ENCODE data around the gene PSMB7.

The PSMB7 gene

GRCh38 chr9:124415102-124415851 lies at the start of gene PSMB7:
Gene PSMB7 (minus strand): TSS chr9:124415442. CDS start chr9:124415425, 17 bp downstream.
- H3K27ac Mint-ChIP-seq = peak within 1 kb of the TSS; percentile 100
- H3K36me3 Mint-ChIP-seq (ENCODE audit: low read depth) = peaks cover 50% of the 10 kb centered on the region
- H3K9me3 Mint-ChIP-seq = no peaks in the 10 kb centered on the region
- H3K4me1 Mint-ChIP-seq (ENCODE audit: low read depth) = peaks cover 44% of the 10 kb centered on the region
- peak within 1 kb of the TSS; percentile 100 for H3K4me3 Mint-ChIP-seq
- H3K27me3 Mint-ChIP-seq = no peaks in the 10 kb centered on the region
- peak; percentile 99 for DNase-seq

GRCh38 chr9:124462739-124463138 lies 47.5 kb upstream of the PSMB7 start:
- Mint-ChIP-seq H3K36me3 (ENCODE audit: low read depth) (no peaks in the 10 kb centered on the region), H3K27me3 (peaks cover 9% of the 10 kb centered on the region), H3K27ac (no peak overlapping the region), H3K4me1 (ENCODE audit: low read depth) (no peaks in the 10 kb centered on the region), H3K4me3 (no peak overlapping the region), H3K9me3 (peaks cover 2% of the 10 kb centered on the region)
- DNase-seq = no peak

DNA sequence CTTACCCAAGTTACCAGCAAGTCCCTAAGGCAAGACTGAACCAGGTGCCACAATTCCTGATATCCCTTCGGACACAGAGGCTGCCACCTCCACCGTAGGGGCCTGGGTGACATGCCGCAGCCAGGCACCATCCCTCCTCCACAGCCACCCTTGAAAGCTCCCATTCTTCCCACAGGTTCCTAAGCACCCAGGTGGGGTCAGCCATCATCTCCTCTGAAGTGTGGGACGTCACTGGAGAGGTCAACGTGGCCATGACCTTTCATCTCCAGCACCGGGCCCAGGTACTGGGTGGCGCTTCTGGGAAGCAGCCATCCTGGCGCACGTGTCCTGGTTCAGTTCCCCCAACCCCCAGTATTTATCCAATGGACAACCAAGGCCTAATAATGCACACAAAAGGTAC lies 43.2 kb upstream of the PSMB7 start:
- no peaks in the 10 kb centered on the region for H3K36me3 Mint-ChIP-seq (ENCODE audit: low read depth)
- H3K4me1 Mint-ChIP-seq (ENCODE audit: low read depth) = no peaks in the 10 kb centered on the region
- H3K9me3 Mint-ChIP-seq = peaks cover 2% of the 10 kb centered on the region
- peaks cover 6% of the 10 kb centered on the region for H3K27me3 Mint-ChIP-seq
- no peak overlapping the region for H3K27ac Mint-ChIP-seq
- no peak overlapping the region for H3K4me3 Mint-ChIP-seq
- no peak for DNase-seq

DNA sequence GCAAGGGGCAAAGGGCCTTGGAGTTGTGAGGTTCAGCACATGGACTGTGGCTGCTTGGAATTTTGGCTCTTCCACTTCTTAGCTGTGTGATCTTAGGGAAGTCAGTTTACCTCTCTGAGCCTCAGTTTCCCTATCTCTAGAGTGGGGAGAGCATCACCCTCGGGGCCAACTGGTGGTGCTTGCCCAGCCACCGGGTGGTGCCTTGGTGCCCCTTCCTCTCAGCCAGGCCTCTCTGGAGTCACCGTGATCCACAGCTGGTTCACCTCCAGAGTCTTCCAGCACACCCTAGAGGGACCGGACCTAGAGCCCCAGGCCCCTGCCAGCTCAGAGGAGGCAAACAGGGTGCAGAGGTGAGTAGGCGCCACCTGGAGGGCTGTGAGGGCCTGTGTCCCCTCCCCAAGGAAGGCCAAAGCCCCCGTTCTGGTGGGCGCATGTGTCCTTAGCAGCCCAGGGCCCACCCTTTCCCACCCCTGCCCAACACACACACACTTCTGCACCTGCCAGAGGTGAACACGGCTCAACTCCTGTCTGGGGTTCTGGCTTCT lies 42.7 kb upstream of the PSMB7 start:
- Mint-ChIP-seq H3K27me3 (peaks cover 6% of the 10 kb centered on the region), H3K36me3 (ENCODE audit: low read depth) (no peaks in the 10 kb centered on the region), H3K4me1 (ENCODE audit: low read depth) (no peaks in the 10 kb centered on the region), H3K9me3 (peaks cover 2% of the 10 kb centered on the region), H3K4me3 (no peak overlapping the region), H3K27ac (no peak overlapping the region)
- no peak for DNase-seq

- Mint-ChIP-seq H3K4me3 (no peak overlapping the region), H3K9me3 (peaks cover 2% of the 10 kb centered on the region), H3K27ac (no peak overlapping the region), H3K36me3 (ENCODE audit: low read depth) (no peaks in the 10 kb centered on the region), H3K27me3 (peaks cover 11% of the 10 kb centered on the region), H3K4me1 (ENCODE audit: low read depth) (no peaks in the 10 kb centered on the region)
- DNase-seq = no peak
These were observed 42.0 kb upstream of the PSMB7 start for GRCh38 chr9:124457079-124457886.

DNA sequence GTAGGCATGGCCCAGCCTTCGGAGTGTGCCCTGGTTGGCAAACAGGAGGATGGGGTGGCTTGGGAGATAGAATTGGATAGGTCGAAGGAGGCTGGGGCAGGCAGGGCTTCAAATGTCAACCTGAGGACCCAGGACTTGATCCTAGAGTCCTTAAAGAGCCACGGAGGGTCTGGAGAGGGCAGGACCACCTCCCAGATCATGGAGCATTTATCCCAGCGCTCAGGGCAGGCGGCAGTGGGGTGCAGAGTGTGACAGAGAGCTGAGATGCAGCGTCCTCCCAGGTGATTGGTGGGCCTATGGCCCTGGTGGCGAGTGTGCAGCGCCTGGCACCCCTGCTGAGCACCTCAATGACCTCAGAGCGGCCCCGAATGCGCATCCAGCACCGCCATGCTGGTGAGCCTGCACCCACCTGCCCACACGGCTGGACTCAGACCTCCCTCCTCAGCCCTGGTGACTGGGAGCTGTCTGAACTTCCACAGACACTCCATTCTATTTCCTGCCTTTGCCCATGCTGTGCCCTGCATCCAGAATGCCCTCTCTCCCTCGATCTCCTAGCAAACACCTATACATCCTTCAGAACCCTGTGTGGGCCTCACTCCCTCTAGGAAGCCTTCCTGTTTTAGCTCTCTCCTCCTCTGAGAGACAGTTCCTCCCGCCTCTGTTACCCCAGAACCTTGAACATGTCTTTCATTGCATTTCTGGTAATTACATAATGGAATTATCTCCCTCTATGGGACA lies 41.3 kb upstream of the PSMB7 start:
- Mint-ChIP-seq H3K27ac (no peak overlapping the region), H3K9me3 (peaks cover 2% of the 10 kb centered on the region), H3K36me3 (ENCODE audit: low read depth) (no peaks in the 10 kb centered on the region), H3K4me3 (no peak overlapping the region), H3K4me1 (ENCODE audit: low read depth) (no peaks in the 10 kb centered on the region), H3K27me3 (peaks cover 18% of the 10 kb centered on the region)
- DNase-seq = no peak

DNA sequence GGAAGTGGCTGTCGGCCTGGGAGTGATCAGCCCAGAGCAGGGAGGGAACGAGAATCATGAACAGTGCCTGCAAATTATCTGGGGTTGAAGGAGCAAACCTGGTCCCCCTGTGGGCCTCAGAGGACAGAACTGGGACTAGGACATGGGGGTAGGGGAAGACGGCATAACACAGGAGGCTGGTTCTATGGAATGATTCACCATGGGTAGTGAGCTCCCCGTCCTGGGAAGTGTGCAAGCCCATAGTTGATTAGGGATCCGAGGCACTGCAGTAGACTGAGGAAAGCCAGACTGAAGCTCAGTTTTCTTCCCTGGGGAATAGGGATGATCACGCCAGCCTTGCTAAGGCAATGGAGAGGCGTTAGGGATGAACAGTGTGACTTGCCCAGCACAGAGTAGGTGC lies 40.6 kb upstream of the PSMB7 start:
- H3K27ac Mint-ChIP-seq = no peak overlapping the region
- H3K4me1 Mint-ChIP-seq (ENCODE audit: low read depth) = no peaks in the 10 kb centered on the region
- DNase-seq = no peak
- H3K9me3 Mint-ChIP-seq = no peaks in the 10 kb centered on the region
- no peak overlapping the region for H3K4me3 Mint-ChIP-seq
- peaks cover 24% of the 10 kb centered on the region for H3K27me3 Mint-ChIP-seq
- H3K36me3 Mint-ChIP-seq (ENCODE audit: low read depth) = no peaks in the 10 kb centered on the region

DNA sequence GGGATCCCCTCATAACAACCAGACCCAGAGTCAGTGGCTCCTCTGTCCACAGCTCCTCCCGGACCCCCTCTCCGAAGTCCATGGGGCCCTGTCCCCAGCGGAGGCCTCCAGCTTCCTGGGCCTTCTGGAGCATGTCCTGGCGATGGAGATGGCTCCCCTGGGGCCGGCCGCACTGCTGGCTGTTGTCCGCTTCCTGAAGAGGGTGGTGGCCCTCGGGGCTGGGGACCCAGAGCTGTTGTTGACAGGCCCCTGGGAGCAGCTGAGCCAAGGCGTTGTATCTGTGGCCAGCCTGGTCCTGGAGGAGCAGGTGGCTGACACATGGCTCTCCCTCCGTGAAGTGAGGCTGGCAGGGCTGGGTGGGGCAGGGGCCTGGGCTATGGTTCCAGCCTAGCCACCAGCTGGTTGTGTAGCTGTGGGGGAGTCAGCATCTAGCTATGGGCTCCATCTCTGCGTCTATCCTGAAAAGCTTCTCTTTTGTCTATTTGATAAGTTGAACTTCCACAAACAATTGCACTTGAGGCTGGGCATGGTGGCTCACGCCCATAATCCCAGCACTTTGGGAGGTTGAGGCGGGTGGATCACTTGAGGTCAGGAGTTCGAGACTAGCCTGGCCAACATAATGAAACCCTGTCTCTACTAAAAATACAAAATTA lies 39.7 kb upstream of the PSMB7 start:
- peaks cover 4% of the 10 kb centered on the region for H3K4me1 Mint-ChIP-seq (ENCODE audit: low read depth)
- no peaks in the 10 kb centered on the region for H3K9me3 Mint-ChIP-seq
- H3K4me3 Mint-ChIP-seq = no peak overlapping the region
- H3K27ac Mint-ChIP-seq = no peak overlapping the region
- H3K36me3 Mint-ChIP-seq (ENCODE audit: low read depth) = no peaks in the 10 kb centered on the region
- DNase-seq = no peak
- peaks cover 31% of the 10 kb centered on the region for H3K27me3 Mint-ChIP-seq

GRCh38 chr9:124454296-124454695 lies 39.1 kb upstream of the PSMB7 start:
- DNase-seq = no peak
- H3K27ac Mint-ChIP-seq = no peak overlapping the region
- no peaks in the 10 kb centered on the region for H3K9me3 Mint-ChIP-seq
- peaks cover 4% of the 10 kb centered on the region for H3K4me1 Mint-ChIP-seq (ENCODE audit: low read depth)
- H3K27me3 Mint-ChIP-seq = peaks cover 38% of the 10 kb centered on the region
- no peaks in the 10 kb centered on the region for H3K36me3 Mint-ChIP-seq (ENCODE audit: low read depth)
- no peak overlapping the region for H3K4me3 Mint-ChIP-seq

- peak; percentile 39 for DNase-seq
- no peak overlapping the region for H3K27ac Mint-ChIP-seq
- H3K4me1 Mint-ChIP-seq (ENCODE audit: low read depth) = peaks cover 4% of the 10 kb centered on the region
- H3K36me3 Mint-ChIP-seq (ENCODE audit: low read depth) = no peaks in the 10 kb centered on the region
- no peak overlapping the region for H3K4me3 Mint-ChIP-seq
- H3K27me3 Mint-ChIP-seq = peaks cover 41% of the 10 kb centered on the region
- no peaks in the 10 kb centered on the region for H3K9me3 Mint-ChIP-seq
These were observed 38.4 kb upstream of the PSMB7 start for GRCh38 chr9:124453586-124454191.

- Mint-ChIP-seq H3K9me3 (no peaks in the 10 kb centered on the region), H3K36me3 (ENCODE audit: low read depth) (no peaks in the 10 kb centered on the region), H3K27me3 (peaks cover 46% of the 10 kb centered on the region), H3K27ac (no peak overlapping the region), H3K4me1 (ENCODE audit: low read depth) (peaks cover 4% of the 10 kb centered on the region), H3K4me3 (no peak overlapping the region)
- no peak for DNase-seq
These were observed 37.8 kb upstream of the PSMB7 start for GRCh38 chr9:124452841-124453585.

DNA sequence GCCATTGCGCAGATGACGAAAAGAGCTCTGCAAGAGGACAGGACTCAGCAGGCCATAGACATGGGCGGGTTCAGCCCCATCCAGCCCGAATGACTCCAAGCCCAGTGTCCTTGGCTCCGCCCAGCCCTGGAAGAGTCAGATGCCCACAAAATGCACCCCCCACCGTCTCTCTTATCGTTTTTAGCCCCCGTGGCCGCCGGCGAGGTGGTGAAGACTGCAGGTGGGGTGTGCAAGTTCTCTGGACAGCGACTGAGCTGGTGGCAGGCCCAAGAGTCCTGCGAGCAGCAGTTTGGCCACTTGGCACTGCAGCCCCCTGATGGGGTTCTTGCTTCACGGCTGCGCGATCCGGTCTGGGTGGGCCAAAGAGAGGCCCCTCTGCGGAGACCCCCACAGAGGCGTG lies 37.1 kb upstream of the PSMB7 start:
- no peaks in the 10 kb centered on the region for H3K9me3 Mint-ChIP-seq
- peaks cover 46% of the 10 kb centered on the region for H3K27me3 Mint-ChIP-seq
- H3K4me3 Mint-ChIP-seq = no peak overlapping the region
- no peak for DNase-seq
- H3K36me3 Mint-ChIP-seq (ENCODE audit: low read depth) = no peaks in the 10 kb centered on the region
- H3K4me1 Mint-ChIP-seq (ENCODE audit: low read depth) = peaks cover 4% of the 10 kb centered on the region
- no peak overlapping the region for H3K27ac Mint-ChIP-seq

- Mint-ChIP-seq H3K36me3 (ENCODE audit: low read depth) (no peaks in the 10 kb centered on the region), H3K4me3 (no peak overlapping the region), H3K9me3 (no peaks in the 10 kb centered on the region), H3K4me1 (ENCODE audit: low read depth) (peaks cover 4% of the 10 kb centered on the region), H3K27me3 (peaks cover 54% of the 10 kb centered on the region), H3K27ac (no peak overlapping the region)
- no peak for DNase-seq
These were observed 35.9 kb upstream of the PSMB7 start for GRCh38 chr9:124450931-124451661.

All from activated T-cell treated with anti-CD3 and anti-CD28 coated beads, Interleukin-2, amount 50 U/mL, for 24 hours (primary cell).